ENCODE results near the gene MAGEA11. TPM values are rescaled to one million over a fixed set of nuclear protein-coding genes. Genes with fewer than 3 reads are reported as not detected.

Gene MAGEA11
- total and polyA plus RNA-seq, 4 donors: not detected

- no peak for DNase-seq (ENCODE audit: low spot score)
- H3K27ac ChIP-seq (ENCODE audit: low read depth in 1 of 2, low read length in 2 of 2): no peak overlapping the region
- H3K9me3 ChIP-seq (ENCODE audit: control insufficient read depth in 4 of 4, low read length in 3 of 4): no peaks in the 10 kb centered on the region
- H3K4me1 ChIP-seq (ENCODE audit: control insufficient read depth in 4 of 4, insufficient read depth in 4 of 4, low read length in 3 of 4): no peaks in the 10 kb centered on the region
- H3K9ac ChIP-seq (ENCODE audit: low read depth in 1 of 2, low read length in 2 of 2): no peak overlapping the region
- TF ChIP-seq TAF1 (conservative IDR thresholded peaks at IDR 0.05) (no peak), RAD21 (IDR thresholded peaks at IDR 0.05) (no peak), CTCF (IDR thresholded peaks at IDR 0.05; ENCODE audit: low read depth, low read length, missing input control) (no peak), RXRA (IDR thresholded peaks at IDR 0.05) (no peak), REST (IDR thresholded peaks at IDR 0.05) (no peak), FOXA2 (IDR thresholded peaks at IDR 0.05) (no peak), HNF4G (IDR thresholded peaks at IDR 0.05) (no peak), MAX (IDR thresholded peaks at IDR 0.05) (no peak), YY1 (IDR thresholded peaks at IDR 0.05) (no peak), NR2F2 (IDR thresholded peaks at IDR 0.05) (no peak)
- no peaks in the 10 kb centered on the region for H3K27me3 ChIP-seq (ENCODE audit: control insufficient read depth in 4 of 4, insufficient read depth in 4 of 4, low read length in 3 of 4)
- H3K36me3 ChIP-seq (ENCODE audit: control insufficient read depth in 4 of 4, insufficient read depth in 3 of 4, low read depth in 1 of 4, low read length in 3 of 4): no peaks in the 10 kb centered on the region
- H3K4me3 ChIP-seq (ENCODE audit: low read depth in 1 of 3, low read length in 3 of 3): no peak overlapping the region
- WGBS: 83% methylated on average over 5 of the region's 5 CpGs
These were observed 7.2 kb upstream of the MAGEA11 start for GRCh38 chrX:149704664-149705063.

- Histone ChIP-seq H3K36me3 (ENCODE audit: control insufficient read depth in 4 of 4, insufficient read depth in 3 of 4, low read depth in 1 of 4, low read length in 3 of 4) (no peaks in the 10 kb centered on the region), H3K4me3 (ENCODE audit: low read depth in 1 of 3, low read length in 3 of 3) (no peak overlapping the region), H3K9ac (ENCODE audit: low read depth in 1 of 2, low read length in 2 of 2) (no peak overlapping the region), H3K9me3 (ENCODE audit: control insufficient read depth in 4 of 4, low read length in 3 of 4) (no peaks in the 10 kb centered on the region), H3K27ac (ENCODE audit: low read depth in 1 of 2, low read length in 2 of 2) (no peak overlapping the region), H3K27me3 (ENCODE audit: control insufficient read depth in 4 of 4, insufficient read depth in 4 of 4, low read length in 3 of 4) (no peaks in the 10 kb centered on the region), H3K4me1 (ENCODE audit: control insufficient read depth in 4 of 4, insufficient read depth in 4 of 4, low read length in 3 of 4) (no peaks in the 10 kb centered on the region)
- no peak for DNase-seq (ENCODE audit: low spot score)
- 67% methylated on average over 2 of the region's 2 CpGs for WGBS
- TF ChIP-seq HNF4G (IDR thresholded peaks at IDR 0.05) (no peak), RXRA (IDR thresholded peaks at IDR 0.05) (no peak), HNF4A (conservative IDR thresholded peaks at IDR 0.05) (no peak), ATF3 (IDR thresholded peaks at IDR 0.05) (no peak), CTCF (IDR thresholded peaks at IDR 0.05; ENCODE audit: low read depth, low read length, missing input control) (no peak), EGR1 (IDR thresholded peaks at IDR 0.05; ENCODE audit: low read depth in 2 of 2) (no peak), TAF1 (conservative IDR thresholded peaks at IDR 0.05) (no peak), SP1 (IDR thresholded peaks at IDR 0.05) (no peak), GABPA (IDR thresholded peaks at IDR 0.05 in 1 of 2, conservative IDR thresholded peaks at IDR 0.05 in 1 of 2) (no peak), FOXA2 (IDR thresholded peaks at IDR 0.05) (no peak), YY1 (IDR thresholded peaks at IDR 0.05) (no peak), NR2F2 (IDR thresholded peaks at IDR 0.05) (no peak), JUND (IDR thresholded peaks at IDR 0.05) (no peak), REST (IDR thresholded peaks at IDR 0.05) (no peak), ZBTB33 (IDR thresholded peaks at IDR 0.05) (no peak)
These were observed 4.5 kb upstream of the MAGEA11 start for GRCh38 chrX:149707147-149707901.
